ENCODE data around the gene ITCH.
"Not testable (repeated sequence)": the region's sequence is repeated elsewhere in the genome, so short reads cannot be mapped to it uniquely, and the experiment has no call there.

The ITCH gene

GRCh38 chr20:34512955-34513419 is 149.9 kb downstream of the ITCH start:
- H3K4me3 ChIP-seq (ENCODE audit: control insufficient read depth, low read depth, low read length) = no peak overlapping the region
- no peak for TF ChIP-seq CTCF (conservative IDR thresholded peaks at IDR 0.05; ENCODE audit: control insufficient read depth, insufficient read depth, low read depth, low read length)
- DNase-seq (ENCODE audit: low read depth) = no peak

- DNase-seq (ENCODE audit: low read depth); H3K4me3 ChIP-seq (ENCODE audit: control insufficient read depth, low read depth, low read length): not testable (repeated sequence)
These were observed 151.0 kb downstream of the ITCH start for GRCh38 chr20:34514034-34514433.

DNA sequence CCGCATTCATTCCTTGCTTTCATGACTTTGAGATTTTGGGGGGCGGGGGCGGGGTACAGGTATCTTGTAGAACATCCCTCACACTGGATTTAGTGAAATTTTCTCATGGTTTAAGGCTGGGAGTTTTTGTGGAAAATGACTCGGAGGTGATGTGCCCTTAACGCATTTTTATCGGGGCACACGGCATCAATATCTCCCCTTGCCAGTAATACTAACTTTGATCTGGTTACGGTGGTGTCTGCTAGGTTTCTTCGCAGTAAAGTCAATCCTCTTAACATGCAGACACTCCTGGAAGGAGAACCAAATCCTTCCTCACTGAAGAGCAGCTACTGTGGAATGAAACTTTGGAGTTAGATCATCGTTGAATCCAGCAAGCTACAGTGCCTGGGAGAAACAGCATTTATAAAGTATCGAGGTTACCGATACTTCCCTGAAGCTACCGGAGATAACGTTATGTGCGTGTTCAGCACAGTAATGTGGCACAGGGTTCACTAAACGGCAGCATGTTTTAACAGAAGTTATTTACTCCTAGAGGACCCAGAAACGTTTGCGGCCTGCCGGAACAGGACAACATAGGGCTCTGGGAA is 151.9 kb downstream of the ITCH start:
- TF ChIP-seq CTCF (conservative IDR thresholded peaks at IDR 0.05; ENCODE audit: control insufficient read depth, insufficient read depth, low read depth, low read length) = no peak
- H3K4me3 ChIP-seq (ENCODE audit: control insufficient read depth, low read depth, low read length) = peak overlapping the region; percentile 91
- peak; percentile 41 for DNase-seq (ENCODE audit: low read depth)

DNA sequence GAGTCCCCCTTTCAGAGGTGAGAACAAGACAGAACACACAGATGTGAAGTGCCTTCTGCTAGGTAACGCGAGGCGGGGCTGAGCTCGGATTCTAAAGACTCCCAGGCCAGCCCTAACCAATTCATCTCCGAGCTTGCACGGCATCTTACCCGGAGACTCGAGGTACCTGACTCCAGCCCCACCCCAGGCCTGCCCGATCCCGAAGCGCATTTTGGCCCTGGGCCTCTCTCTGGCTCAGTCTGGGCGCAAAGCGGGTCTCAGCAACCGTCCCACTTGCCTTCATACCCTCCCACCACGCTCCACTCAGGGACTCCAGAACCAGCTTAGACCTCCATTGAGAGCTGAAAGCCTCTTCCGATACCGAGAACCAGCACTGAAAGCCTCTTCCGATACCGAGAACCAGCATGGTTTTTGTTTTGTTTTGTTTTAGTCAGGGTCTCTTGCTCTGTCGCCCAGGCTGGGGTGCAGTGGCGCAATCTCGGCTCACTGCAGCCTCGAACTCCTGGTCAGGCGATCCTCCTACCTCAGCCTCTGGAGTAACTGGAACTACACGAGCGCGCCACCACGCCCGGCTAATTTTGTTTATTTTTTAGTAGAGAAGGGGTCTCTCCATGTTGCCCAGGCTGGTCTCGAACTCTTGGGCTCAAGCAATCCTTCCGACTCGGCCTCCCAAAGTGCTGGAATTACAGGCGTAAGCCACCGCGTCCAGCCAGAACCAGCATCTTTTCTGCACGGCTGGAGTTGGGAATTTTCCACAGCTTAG is 152.6 kb downstream of the ITCH start:
- TF ChIP-seq CTCF (conservative IDR thresholded peaks at IDR 0.05; ENCODE audit: control insufficient read depth, insufficient read depth, low read depth, low read length) = no peak
- peak; percentile 43 for DNase-seq (ENCODE audit: low read depth)
- H3K4me3 ChIP-seq (ENCODE audit: control insufficient read depth, low read depth, low read length) = peak overlapping the region; percentile 91

DNA sequence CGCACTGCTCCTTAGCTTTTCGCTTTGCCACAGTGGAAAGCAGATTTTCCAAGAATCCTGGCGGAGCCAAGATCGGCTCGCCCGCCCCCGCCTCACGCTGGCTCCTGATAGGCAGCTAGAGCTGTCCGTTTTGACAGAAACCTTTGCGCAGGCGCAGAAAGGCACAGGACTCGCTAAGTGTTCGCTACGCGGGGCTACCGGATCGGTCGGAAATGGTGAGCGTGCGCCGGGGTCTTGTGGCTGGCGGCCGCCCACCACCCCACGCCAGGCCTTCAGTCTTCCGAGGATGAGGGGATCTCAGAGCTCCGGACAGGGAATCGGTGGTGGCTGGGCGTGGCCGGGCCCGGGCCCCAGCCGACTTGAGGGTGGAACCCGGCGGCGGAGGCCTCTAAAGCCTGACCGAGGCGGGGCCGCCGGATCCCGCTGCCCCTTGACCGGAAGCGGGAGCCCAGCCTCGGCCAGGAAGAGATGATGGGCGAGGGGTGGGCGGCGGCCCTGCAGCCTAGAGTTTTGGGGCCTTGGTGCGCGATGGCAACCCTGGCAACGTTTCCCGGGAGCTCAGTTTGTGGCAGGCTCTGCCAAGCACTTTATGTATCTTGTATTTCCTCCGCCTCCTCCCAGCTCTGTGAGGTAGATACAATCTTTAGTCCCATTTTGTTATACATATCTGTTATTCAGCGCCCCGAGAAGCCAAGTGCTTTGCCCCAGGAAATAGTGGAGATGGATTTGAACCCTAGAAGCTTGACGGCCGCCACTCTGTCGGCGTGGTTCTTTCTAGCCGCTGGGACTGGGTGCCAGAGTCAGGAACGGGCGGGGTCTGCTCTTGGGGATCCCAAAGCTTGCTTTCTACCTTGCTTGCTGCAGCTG is 153.4 kb downstream of the ITCH start, which contains the start of gene DYNLRB1:
Gene DYNLRB1 (plus strand): TSS at position 176 of the 867 bp plus-strand sequence. CDS start 37 bp downstream, at position 213.
- peak within 1 kb of the TSS; percentile 91 for H3K4me3 ChIP-seq (ENCODE audit: control insufficient read depth, low read depth, low read length)
- TF ChIP-seq CTCF (conservative IDR thresholded peaks at IDR 0.05; ENCODE audit: control insufficient read depth, insufficient read depth, low read depth, low read length) = no peak
- DNase-seq (ENCODE audit: low read depth) = peak; percentile 95

DNA sequence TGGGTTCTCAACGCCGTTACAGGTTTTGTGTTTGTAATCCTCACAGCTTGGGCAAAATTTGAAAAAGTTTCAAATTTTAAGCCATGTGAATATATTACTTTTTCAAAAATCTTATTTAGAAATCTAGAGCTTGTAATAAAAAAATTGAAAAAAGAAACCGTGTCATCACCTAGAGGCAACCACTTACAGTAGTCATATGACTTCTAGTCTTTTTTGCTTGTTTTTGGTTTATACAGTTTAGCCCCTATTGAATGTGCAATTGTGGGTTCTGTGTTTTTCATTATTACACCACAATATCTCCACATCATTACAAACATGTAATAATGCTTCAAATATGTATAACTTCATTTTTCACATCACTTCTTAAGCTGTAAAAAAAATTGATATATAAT is 154.0 kb downstream of the ITCH start:
- TF ChIP-seq CTCF (conservative IDR thresholded peaks at IDR 0.05; ENCODE audit: control insufficient read depth, insufficient read depth, low read depth, low read length) = no peak
- no peak for DNase-seq (ENCODE audit: low read depth)
- peak overlapping the region; percentile 91 for H3K4me3 ChIP-seq (ENCODE audit: control insufficient read depth, low read depth, low read length)

DNA sequence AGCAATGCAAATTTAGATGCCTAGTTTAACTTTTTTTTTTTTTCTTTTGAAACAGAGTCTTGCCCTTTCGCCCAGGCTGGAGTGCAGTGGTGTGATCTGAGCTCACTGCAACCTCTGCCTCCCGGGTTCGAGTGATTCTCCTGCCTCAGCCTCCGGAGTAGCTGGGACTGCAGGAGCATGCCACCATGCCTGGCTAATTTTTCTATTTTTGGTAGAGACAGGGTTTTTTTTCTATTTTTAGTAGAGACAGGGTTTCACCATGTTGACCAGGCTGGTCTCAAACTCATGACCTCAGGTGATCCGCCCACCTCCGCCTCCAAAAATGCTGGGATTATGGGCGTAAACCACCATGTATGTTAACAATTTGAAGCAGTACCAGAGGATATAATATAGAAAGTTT is 155.8 kb downstream of the ITCH start:
- not testable (repeated sequence) for DNase-seq (ENCODE audit: low read depth)

GRCh38 chr20:34519841-34520240 is 156.8 kb downstream of the ITCH start:
- H3K4me3 ChIP-seq (ENCODE audit: control insufficient read depth, low read depth, low read length); DNase-seq (ENCODE audit: low read depth): not testable (repeated sequence)

More for the DNA sequence above, 155.8 kb downstream of the ITCH start:
- H3K4me3 ChIP-seq (ENCODE audit: control insufficient read depth, low read depth, low read length) = not testable (repeated sequence)

All from fibroblast of mammary gland (primary cell).